Stimulated activated naive B cell treated with anti-CD40 and anti-IgM and Interleukin-4, amounts not matched to agents 10 μg/mL and 1 μg/mL and 100 μg/mL, for 72 hours (primary cell): ENCODE measurements around the gene NUP210L.

Experiments
- ATAC-seq, 2 donors: fragments of 150-1000 bp; cut with Tn5 transposase; replicated peaks; 2 replicates each; pipeline ENCODE4 v1.10.0; 2021; ENCODE audit warnings: moderate library complexity in 1 of 2
- DNase-seq: peaks from one replicate; pipeline ENCODE4 v3.0.0; 2021
- H3K27ac Mint-ChIP-seq: one replicate; pipeline ENCODE4 v1.8.0; 2022; ENCODE audit warnings: mild to moderate bottlenecking, mixed read lengths
- H3K27me3 Mint-ChIP-seq, 2 donors: one replicate each; pipeline ENCODE4 v1.8.0; 2022; ENCODE audit warnings: mixed read lengths in 2 of 2
- H3K36me3 Mint-ChIP-seq, 2 donors: one replicate each; pipeline ENCODE4 v1.8.0; 2022; ENCODE audit warnings: mixed read lengths in 2 of 2, mild to moderate bottlenecking in 1 of 2
- H3K4me1 Mint-ChIP-seq, 2 donors: one replicate each; pipeline ENCODE4 v1.8.0; 2022; ENCODE audit warnings: mixed read lengths in 2 of 2, mild to moderate bottlenecking in 1 of 2
- H3K4me3 Mint-ChIP-seq, 2 donors: one replicate each; pipeline ENCODE4 v1.8.0; 2022; ENCODE audit warnings: mild to moderate bottlenecking in 2 of 2, mixed read lengths in 2 of 2, moderate library complexity in 1 of 2
- H3K9me3 Mint-ChIP-seq, 2 donors: one replicate each; pipeline ENCODE4 v1.8.0; 2022; ENCODE audit warnings: mixed read lengths in 2 of 2, mild to moderate bottlenecking in 1 of 2

NUP210L gene

GRCh38 chr1:154154534-154155191 lies at the start of gene NUP210L:
Gene NUP210L (minus strand): TSS chr1:154155073.
- H3K27me3 Mint-ChIP-seq: no peaks in the 10 kb centered on the region
- ATAC-seq (no peak), DNase-seq (no peak)
- H3K36me3 Mint-ChIP-seq: peaks cover 43 to 47% of the 10 kb centered on the region in 2 donors
- H3K27ac Mint-ChIP-seq: peak within 1 kb of the TSS; percentile 87
- H3K4me3 Mint-ChIP-seq: no peak within 1 kb of the TSS
- H3K9me3 Mint-ChIP-seq: peaks cover 0 to 1% of the 10 kb centered on the region in 2 donors
- H3K4me1 Mint-ChIP-seq: peaks cover 24 to 27% of the 10 kb centered on the region in 2 donors

DNA sequence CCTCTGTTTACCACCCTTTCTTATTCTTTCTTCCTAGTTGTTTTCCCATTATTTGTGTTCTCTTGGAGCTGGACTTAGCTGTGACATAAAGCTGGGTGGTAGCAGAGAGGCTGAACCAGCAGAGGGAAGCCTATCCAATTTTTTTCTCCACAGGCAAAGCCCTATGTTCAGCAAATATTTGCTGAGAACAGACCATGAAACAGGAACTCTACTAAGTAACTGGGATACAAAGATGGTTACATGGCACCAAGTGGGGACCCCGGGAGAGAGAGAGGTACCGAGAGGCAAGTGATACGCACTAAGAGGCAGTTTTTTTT lies 44.6 kb upstream of the NUP210L start:
- Mint-ChIP-seq H3K4me1 (no peaks in the 10 kb centered on the region), H3K27me3 (no peaks in the 10 kb centered on the region)

DNA sequence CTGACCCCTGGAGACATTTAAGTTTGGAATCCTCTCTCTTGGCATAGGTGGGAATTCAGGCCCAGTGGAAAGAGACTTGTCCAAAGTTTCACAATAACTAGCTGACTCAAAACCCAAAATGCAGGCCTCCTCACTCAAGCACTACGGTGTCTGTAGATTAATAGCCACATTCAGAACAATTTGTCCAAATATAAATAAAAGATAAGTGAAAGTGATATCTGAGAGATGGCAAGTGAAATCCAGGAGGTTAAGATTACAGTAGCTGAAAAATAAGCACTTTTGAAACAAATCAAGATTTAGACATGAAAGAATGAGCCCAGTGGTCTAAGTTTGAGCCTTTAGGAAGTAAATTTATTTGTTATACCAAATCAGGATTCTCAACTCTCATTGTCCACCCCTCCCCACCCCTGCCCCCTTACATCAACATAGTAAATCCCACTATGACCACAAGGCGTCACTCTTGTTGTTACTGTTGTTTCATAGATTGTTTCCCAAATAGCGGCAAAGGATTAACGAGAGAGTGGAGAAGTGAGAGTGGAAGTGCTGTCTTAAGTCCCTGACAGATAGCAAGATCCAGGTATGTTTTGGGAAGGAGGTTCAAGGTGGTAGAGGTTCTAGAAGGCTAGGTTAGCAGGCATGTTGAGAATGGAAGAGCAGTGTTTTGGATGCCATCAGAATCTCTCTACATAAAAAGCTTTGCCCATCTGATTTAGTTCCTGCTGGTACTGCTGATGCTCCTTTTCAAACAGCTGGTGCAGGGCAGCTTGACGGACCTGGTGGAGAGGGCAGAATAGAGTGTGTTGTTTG lies 44.1 kb upstream of the NUP210L start:
- H3K9me3 Mint-ChIP-seq: no peaks in the 10 kb centered on the region
- no peaks in the 10 kb centered on the region for H3K36me3 Mint-ChIP-seq
- no peak overlapping the region for H3K27ac Mint-ChIP-seq
- H3K4me1 Mint-ChIP-seq: peaks cover 0 to 6% of the 10 kb centered on the region in 2 donors
- peak; percentile 20 for DNase-seq
- H3K4me3 Mint-ChIP-seq: no peak overlapping the region
- H3K27me3 Mint-ChIP-seq: peaks cover 2 to 4% of the 10 kb centered on the region in 2 donors
- ATAC-seq: peak; percentile 69 to 75

More for the DNA sequence above, 44.6 kb upstream of the NUP210L start:
- no peak overlapping the region for H3K4me3 Mint-ChIP-seq
- DNase-seq (no peak), ATAC-seq (no peak)
- H3K36me3 Mint-ChIP-seq: no peaks in the 10 kb centered on the region
- no peaks in the 10 kb centered on the region for H3K9me3 Mint-ChIP-seq
- no peak overlapping the region for H3K27ac Mint-ChIP-seq

GRCh38 chr1:154193821-154194220 lies 38.9 kb upstream of the NUP210L start:
- peaks cover 26 to 31% of the 10 kb centered on the region in 2 donors for H3K27me3 Mint-ChIP-seq
- ATAC-seq (no peak), DNase-seq (no peak)
- peaks cover 9 to 16% of the 10 kb centered on the region in 2 donors for H3K4me1 Mint-ChIP-seq
- no peaks in the 10 kb centered on the region for H3K9me3 Mint-ChIP-seq
- no peak overlapping the region for H3K4me3 Mint-ChIP-seq
- H3K36me3 Mint-ChIP-seq: no peaks in the 10 kb centered on the region
- H3K27ac Mint-ChIP-seq: no peak overlapping the region

DNA sequence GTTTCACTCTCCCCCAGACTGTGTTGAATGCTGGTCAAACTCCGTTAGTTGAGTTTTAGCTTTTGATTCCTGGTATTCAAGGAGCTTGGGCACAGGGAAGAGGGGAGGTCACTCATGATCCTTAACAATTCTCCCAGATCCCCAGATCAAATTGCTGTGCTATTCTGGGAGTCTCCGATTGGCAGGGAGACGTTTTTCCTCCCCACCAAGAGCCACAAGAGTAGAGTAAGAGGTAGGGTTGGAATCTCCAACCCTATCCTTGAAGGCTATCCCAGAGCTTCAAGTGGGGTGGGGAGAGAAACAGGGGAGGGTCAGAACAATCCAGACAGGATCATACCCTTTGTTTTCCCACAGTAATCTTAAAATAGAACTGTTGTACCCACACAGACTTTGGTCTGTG lies 37.6 kb upstream of the NUP210L start:
- DNase-seq (no peak), ATAC-seq (no peak)
- H3K9me3 Mint-ChIP-seq: no peaks in the 10 kb centered on the region
- peaks cover 9 to 16% of the 10 kb centered on the region in 2 donors for H3K4me1 Mint-ChIP-seq
- no peaks in the 10 kb centered on the region for H3K36me3 Mint-ChIP-seq
- H3K27ac Mint-ChIP-seq: no peak overlapping the region
- H3K27me3 Mint-ChIP-seq: peaks cover 26 to 31% of the 10 kb centered on the region in 2 donors
- H3K4me3 Mint-ChIP-seq: no peak overlapping the region

DNA sequence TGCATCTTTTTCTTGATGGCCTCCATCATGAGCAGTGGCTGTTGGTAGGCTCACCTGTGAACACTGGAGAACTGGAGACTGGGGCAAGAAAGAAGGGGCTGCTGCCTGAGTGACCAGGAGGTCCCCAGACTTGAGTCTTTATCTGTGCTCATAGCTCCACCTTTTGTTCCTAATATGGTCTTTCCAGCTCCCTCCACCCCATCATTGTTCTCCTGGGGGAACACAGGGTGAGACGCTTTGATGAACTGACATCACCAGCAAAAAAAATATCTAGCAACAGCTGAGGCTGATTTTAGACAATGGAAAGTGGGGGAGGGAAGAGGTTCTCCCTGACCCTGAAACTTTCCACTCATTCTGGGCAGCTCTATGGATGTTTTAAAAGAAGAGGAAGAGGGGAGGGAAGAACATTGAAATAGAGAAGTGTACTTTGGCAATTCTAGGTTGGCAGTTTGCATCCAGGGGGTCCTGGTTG lies 37.2 kb upstream of the NUP210L start, which contains the start of gene TPM3:
Gene TPM3 (minus strand): TSS at position 111 of the 472 bp plus-strand sequence. CDS start 82 bp downstream, at position 29.
- no peak within 1 kb of the TSS for H3K27ac Mint-ChIP-seq
- H3K9me3 Mint-ChIP-seq: no peaks in the 10 kb centered on the region
- H3K4me3 Mint-ChIP-seq: no peak within 1 kb of the TSS
- peaks cover 26 to 31% of the 10 kb centered on the region in 2 donors for H3K27me3 Mint-ChIP-seq
- DNase-seq (no peak), ATAC-seq (peak; percentile 59 to 80)
- H3K4me1 Mint-ChIP-seq: peaks cover 9 to 16% of the 10 kb centered on the region in 2 donors
- no peaks in the 10 kb centered on the region for H3K36me3 Mint-ChIP-seq

DNA sequence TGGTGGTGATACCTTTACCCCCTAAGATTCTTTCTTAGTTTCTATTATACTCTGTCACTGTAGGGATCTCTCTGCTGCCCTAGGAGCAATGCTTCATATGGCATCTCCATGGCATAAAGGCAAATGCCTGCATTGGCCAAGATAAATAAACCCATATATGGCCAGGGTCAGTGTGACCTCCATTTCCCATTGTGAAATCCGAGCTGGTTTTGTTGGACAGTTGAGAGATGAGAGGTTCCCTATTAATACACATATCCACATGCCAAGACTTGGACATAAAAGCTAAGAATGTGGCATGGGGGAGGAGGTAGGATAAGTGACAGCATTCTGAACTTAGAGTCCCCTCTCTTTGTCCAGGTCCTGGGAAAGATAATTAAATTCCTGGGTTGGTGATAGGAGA lies 35.7 kb upstream of the NUP210L start:
- ATAC-seq (no peak), DNase-seq (no peak)
- Mint-ChIP-seq H3K27me3 (peaks cover 26 to 31% of the 10 kb centered on the region in 2 donors), H3K9me3 (no peaks in the 10 kb centered on the region), H3K36me3 (no peaks in the 10 kb centered on the region), H3K4me3 (no peak overlapping the region), H3K4me1 (peaks cover 9 to 16% of the 10 kb centered on the region in 2 donors), H3K27ac (no peak overlapping the region)

DNA sequence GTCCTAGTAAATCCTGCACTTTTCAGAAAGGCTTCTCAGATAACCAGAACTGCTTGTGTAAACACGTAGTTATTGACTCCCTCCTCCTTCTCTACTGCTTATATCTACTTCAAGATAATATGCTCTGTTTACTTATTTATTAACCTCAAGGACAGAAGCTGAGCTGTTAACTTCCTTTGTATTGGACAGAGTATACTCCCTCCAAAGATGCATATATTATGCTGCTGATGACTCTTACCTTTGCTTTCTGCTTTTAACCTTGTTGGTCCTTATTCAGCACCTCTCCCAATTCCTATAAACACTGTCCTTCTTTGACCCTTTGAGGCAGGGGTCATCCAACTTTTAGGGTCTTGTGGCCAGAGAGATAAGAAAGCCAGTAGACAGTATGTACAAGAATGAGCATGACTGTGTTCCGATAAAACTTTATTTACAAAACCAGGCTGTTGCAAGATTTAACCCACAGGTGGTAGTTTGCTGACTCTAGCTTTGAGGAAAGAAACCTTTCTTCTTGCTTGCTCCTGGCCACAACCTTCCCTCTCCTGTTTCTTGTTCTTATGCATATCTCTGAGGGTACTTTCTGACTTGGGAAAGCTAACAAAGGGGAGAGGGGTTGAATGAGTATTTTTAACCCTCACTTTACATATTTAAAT lies 32.1 kb upstream of the NUP210L start:
- peaks cover 5 to 8% of the 10 kb centered on the region in 2 donors for H3K4me1 Mint-ChIP-seq
- peaks cover 9 to 10% of the 10 kb centered on the region in 2 donors for H3K36me3 Mint-ChIP-seq
- no peak overlapping the region for H3K27ac Mint-ChIP-seq
- H3K4me3 Mint-ChIP-seq: no peak overlapping the region
- H3K27me3 Mint-ChIP-seq: peaks cover 10 to 11% of the 10 kb centered on the region in 2 donors
- ATAC-seq (no peak), DNase-seq (no peak)
- no peaks in the 10 kb centered on the region for H3K9me3 Mint-ChIP-seq

DNA sequence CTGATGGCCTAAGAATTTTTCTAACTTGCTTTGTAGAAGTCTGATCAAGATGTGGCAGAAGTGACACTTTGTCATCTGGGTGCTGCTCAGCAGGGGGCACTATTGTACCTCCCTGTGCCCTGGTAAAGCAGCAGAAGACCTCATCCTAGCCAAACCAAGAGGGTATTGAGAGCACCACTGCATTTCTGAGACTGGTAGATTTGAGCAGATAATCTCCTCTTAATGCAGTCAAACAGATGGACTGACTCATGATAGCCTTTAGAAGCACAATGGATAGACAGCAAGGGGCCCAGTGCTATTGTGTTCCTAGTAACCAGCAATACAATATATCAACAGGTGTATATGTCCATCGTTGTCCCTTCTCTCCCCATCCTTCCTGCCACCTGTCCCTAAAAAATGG lies 31.3 kb upstream of the NUP210L start:
- no peak overlapping the region for H3K4me3 Mint-ChIP-seq
- peak; percentile 36 for DNase-seq
- H3K4me1 Mint-ChIP-seq: peaks cover 7 to 11% of the 10 kb centered on the region in 2 donors
- H3K9me3 Mint-ChIP-seq: no peaks in the 10 kb centered on the region
- H3K27me3 Mint-ChIP-seq: peaks cover 2 to 3% of the 10 kb centered on the region in 2 donors
- peaks cover 17 to 18% of the 10 kb centered on the region in 2 donors for H3K36me3 Mint-ChIP-seq
- H3K27ac Mint-ChIP-seq: no peak overlapping the region
- no peak for ATAC-seq

DNA sequence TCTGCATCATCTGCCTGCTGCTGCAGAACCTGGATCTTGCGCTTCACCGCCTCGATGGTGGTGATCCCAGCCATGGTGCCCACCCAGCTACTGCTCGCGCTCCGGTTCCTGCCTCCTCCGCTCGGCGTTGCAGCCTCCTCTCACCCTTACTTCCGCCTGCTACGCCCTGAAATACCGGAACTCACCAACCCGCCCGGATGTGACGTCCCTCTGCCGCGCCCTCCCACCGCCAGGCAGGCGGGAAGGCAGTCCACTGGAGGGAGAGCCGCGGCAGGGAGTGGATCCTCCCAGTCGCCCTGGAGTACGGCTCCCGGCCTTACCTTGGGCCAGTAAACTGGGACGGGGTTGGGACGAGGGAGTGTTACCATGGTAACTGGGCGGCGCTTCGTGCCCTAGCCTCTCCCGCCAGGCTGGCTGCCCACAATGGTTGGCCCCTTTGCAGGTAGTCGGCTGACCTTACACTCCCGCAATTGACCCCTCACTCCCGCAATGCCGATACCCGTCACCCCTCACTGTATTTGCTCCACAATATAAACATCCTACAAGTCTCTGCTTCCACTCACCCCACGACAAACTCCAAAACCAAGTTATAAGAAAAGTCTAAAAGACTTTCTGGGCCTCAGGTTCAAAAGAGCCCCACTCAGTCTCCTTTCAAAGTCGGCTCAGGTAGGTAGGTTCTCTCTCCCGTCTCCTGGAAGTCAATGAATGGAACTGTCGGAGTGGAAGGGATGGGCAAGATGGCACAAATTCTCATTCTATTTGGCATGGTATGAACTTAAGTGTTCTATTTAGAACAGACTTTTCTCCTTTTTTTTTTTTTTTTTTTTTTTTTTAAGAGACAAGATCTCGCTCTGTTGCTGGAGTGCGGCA lies 28.4 kb upstream of the NUP210L start:
- peaks cover 25 to 40% of the 10 kb centered on the region in 2 donors for H3K4me1 Mint-ChIP-seq
- H3K36me3 Mint-ChIP-seq: peaks cover 28 to 36% of the 10 kb centered on the region in 2 donors
- ATAC-seq: peak; percentile 79 to 81
- H3K27ac Mint-ChIP-seq: peak overlapping the region; percentile 99
- H3K27me3 Mint-ChIP-seq: no peaks in the 10 kb centered on the region
- peak overlapping the region; percentile 87 to 99 for H3K4me3 Mint-ChIP-seq
- peak; percentile 92 for DNase-seq
- no peaks in the 10 kb centered on the region for H3K9me3 Mint-ChIP-seq

DNA sequence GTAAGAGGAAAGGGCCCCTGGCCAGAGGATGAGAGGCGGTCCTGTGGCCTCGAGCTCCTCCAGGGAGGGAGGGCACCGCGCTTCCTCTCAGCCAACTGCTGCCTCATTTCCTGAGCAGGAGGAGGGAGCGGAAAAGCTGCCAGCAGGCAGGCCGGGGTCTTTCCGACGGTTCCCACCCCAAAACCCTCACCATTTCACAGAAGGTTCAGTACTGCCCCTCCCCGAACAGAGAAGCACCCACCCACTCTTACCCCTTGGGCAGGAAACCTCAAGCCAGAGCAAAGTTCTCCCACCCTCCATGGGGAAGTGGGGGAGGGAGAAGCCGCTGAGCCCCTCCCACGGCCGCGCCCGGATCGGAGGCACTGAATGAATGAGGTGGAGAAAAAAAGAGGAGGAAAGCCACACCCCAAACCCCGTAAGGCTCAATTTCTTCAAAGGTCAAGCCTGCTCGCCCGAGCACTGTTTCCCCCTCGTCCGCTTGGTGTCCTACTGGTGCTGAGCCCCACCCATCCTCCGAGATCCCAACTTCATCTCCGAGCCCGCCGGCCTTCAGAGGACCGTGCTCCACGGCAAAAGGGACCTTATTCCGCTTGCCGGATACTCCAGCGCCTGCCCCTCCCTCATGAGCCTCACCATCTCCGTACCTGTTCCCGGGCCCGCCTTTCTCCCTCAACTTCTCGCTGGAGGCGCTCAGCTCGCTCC lies 27.6 kb upstream of the NUP210L start:
- ATAC-seq (peak; percentile 72 to 74), DNase-seq (peak; percentile 79)
- Mint-ChIP-seq H3K27me3 (no peaks in the 10 kb centered on the region), H3K9me3 (no peaks in the 10 kb centered on the region), H3K27ac (peak overlapping the region; percentile 99), H3K36me3 (peaks cover 33 to 43% of the 10 kb centered on the region in 2 donors), H3K4me1 (peaks cover 33 to 48% of the 10 kb centered on the region in 2 donors), H3K4me3 (peak overlapping the region; percentile 87 to 99)

- no peaks in the 10 kb centered on the region for H3K9me3 Mint-ChIP-seq
- H3K4me3 Mint-ChIP-seq: peak overlapping the region; percentile 87 to 99
- H3K27ac Mint-ChIP-seq: peak overlapping the region; percentile 99
- peaks cover 37 to 49% of the 10 kb centered on the region in 2 donors for H3K36me3 Mint-ChIP-seq
- H3K4me1 Mint-ChIP-seq: peaks cover 37 to 53% of the 10 kb centered on the region in 2 donors
- ATAC-seq (no peak), DNase-seq (no peak)
- H3K27me3 Mint-ChIP-seq: no peaks in the 10 kb centered on the region
These were observed 27.1 kb upstream of the NUP210L start for GRCh38 chr1:154181944-154182343.
